DND-41 (cell line): ENCODE results near the gene SPRED1.

Experiments
- ATAC-seq: fragments of 200-7000 bp; cut with Tn5 transposase; 3 replicates; pipeline ENCODE4 v1.9.1; 2021; ENCODE audit warnings: low read depth; ENCODE audit not compliant: insufficient read depth
- DNase-seq: peaks from one replicate; pipeline ENCODE4 v3.0.0-alpha.2; 2020
- H2AFZ ChIP-seq: 2 replicates; pipeline ENCODE4 v1.6.0; 2012; ENCODE audit warnings: low read depth, low read length
- H3K27ac ChIP-seq: 2 replicates; pipeline ENCODE4 v1.5.1; 2012; ENCODE audit warnings: low read length, inconsistent platforms
- H3K27me3 ChIP-seq: fragments of 200-600 bp; sonication (generic); 2 replicates; pipeline ENCODE4 v1.6.0; 2012; ENCODE audit warnings: low read length, mild to moderate bottlenecking, inconsistent platforms; ENCODE audit not compliant: insufficient read depth, poor library complexity
- H3K36me3 ChIP-seq: 2 replicates; pipeline ENCODE4 v1.5.1; 2012; ENCODE audit warnings: low read length, inconsistent platforms; ENCODE audit not compliant: insufficient read depth
- H3K4me1 ChIP-seq: 2 replicates; pipeline ENCODE4 v1.5.1; 2012; ENCODE audit warnings: mild to moderate bottlenecking, low read length; ENCODE audit not compliant: insufficient read depth
- H3K4me2 ChIP-seq: 2 replicates; pipeline ENCODE4 v1.6.0; 2012; ENCODE audit warnings: mild to moderate bottlenecking, moderate library complexity, low read length, inconsistent platforms; ENCODE audit not compliant: insufficient read depth
- H3K4me3 ChIP-seq, 2 experiments: fragments of 200-600 bp in 1 of 2; shearing (Covaris generic) in 1 of 2; 2 replicates each; pipeline ENCODE4 v1.5.1; 2012 to 2016; ENCODE audit warnings: inconsistent platforms in 2 of 2, low read length in 2 of 2, mild to moderate bottlenecking in 2 of 2, low read depth in 1 of 2, moderate library complexity in 1 of 2
- H3K79me2 ChIP-seq: 2 replicates; pipeline ENCODE4 v1.6.0; 2012; ENCODE audit warnings: low read length, inconsistent platforms; ENCODE audit not compliant: insufficient read depth
- H3K9ac ChIP-seq: 2 replicates; pipeline ENCODE4 v1.6.0; 2012; ENCODE audit warnings: low read depth, mild to moderate bottlenecking, inconsistent platforms, low read length, moderate library complexity
- H3K9me3 ChIP-seq: 2 replicates; pipeline ENCODE4 v1.5.1; 2012; ENCODE audit warnings: low read length, moderate library complexity, mild to moderate bottlenecking, inconsistent platforms; ENCODE audit not compliant: insufficient read depth, severe bottlenecking
- H4K20me1 ChIP-seq: 2 replicates; pipeline ENCODE4 v1.6.0; 2012; ENCODE audit warnings: low read length; ENCODE audit not compliant: insufficient read depth
- EZH2 ChIP-seq: IDR thresholded peaks from 3 replicates; pipeline ENCODE4 v1.6.1; 2012; ENCODE audit warnings: borderline replicate concordance, low read depth, mild to moderate bottlenecking, moderate library complexity, low read length, inconsistent platforms; ENCODE audit not compliant: severe bottlenecking
- TF ChIP-seq, protein P1 (sequence below): IDR thresholded peaks from 2 replicates; pipeline ENCODE4 v1.5.1; 2012; ENCODE audit warnings: borderline replicate concordance, low read length, moderate library complexity, mild to moderate bottlenecking; ENCODE audit not compliant: poor library complexity, severe bottlenecking; ENCODE audit errors: extremely low read depth

Gene SPRED1

DNA sequence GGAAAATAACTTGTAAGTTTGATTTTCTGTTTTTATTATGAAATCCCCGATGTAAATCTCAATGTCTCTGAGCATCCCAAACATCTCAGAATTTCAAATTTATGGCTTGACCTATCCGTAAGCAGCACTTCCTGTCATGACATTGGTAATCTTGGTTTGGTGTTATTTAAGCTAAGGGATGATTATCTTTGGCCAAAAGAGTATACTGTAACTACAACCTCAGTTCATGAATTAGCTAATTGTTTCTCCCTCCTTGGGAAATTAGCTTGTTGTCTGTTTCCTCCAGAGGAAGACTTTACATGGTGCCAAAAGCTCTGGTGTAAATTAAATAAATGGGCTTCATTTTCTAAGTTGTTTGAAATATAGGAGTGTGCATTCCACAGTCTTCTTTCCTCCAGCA, 28.1 kb upstream of the SPRED1 start:
- Histone ChIP-seq H3K36me3 (no peaks in the 10 kb centered on the region), H3K79me2 (no peaks in the 10 kb centered on the region), H3K9me3 (no peaks in the 10 kb centered on the region), H2AFZ (no peak overlapping the region), H4K20me1 (no peaks in the 10 kb centered on the region), H3K4me3 (no peak overlapping the region), H3K27ac (no peak overlapping the region), H3K9ac (no peak overlapping the region), H3K4me1 (no peaks in the 10 kb centered on the region), H3K4me2 (no peak overlapping the region), H3K27me3 (peaks cover 9% of the 10 kb centered on the region)
- ATAC-seq = no peak
- TF ChIP-seq, protein P1, sequence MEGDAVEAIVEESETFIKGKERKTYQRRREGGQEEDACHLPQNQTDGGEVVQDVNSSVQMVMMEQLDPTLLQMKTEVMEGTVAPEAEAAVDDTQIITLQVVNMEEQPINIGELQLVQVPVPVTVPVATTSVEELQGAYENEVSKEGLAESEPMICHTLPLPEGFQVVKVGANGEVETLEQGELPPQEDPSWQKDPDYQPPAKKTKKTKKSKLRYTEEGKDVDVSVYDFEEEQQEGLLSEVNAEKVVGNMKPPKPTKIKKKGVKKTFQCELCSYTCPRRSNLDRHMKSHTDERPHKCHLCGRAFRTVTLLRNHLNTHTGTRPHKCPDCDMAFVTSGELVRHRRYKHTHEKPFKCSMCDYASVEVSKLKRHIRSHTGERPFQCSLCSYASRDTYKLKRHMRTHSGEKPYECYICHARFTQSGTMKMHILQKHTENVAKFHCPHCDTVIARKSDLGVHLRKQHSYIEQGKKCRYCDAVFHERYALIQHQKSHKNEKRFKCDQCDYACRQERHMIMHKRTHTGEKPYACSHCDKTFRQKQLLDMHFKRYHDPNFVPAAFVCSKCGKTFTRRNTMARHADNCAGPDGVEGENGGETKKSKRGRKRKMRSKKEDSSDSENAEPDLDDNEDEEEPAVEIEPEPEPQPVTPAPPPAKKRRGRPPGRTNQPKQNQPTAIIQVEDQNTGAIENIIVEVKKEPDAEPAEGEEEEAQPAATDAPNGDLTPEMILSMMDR = no peak
- TF ChIP-seq EZH2 = no peak
- DNase-seq = no peak

DNA sequence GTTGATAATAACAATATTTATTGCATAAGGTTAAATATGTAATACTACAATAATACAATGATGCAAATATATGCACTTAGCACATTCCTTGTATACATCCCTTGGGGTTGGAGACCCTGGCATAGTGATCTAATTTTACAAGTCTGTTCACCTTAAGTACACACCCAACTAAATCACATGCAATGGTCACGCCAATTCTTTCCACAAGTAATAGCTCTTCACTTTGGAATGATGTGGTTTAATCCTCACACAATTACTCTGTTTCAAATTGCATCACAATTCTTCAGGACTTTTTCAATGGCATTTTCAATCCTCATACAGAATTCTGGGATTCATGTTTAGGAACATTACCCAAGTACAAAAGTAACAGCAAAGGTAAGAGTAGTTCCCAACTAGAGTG, 27.3 kb upstream of the SPRED1 start:
- ATAC-seq (no peak), DNase-seq (no peak)
- Histone ChIP-seq H3K9me3 (no peaks in the 10 kb centered on the region), H3K27ac (no peak overlapping the region), H3K4me2 (no peak overlapping the region), H3K27me3 (peaks cover 6% of the 10 kb centered on the region), H3K4me3 (no peak overlapping the region), H4K20me1 (no peaks in the 10 kb centered on the region), H3K79me2 (no peaks in the 10 kb centered on the region), H2AFZ (no peak overlapping the region), H3K36me3 (no peaks in the 10 kb centered on the region), H3K9ac (no peak overlapping the region), H3K4me1 (no peaks in the 10 kb centered on the region)
- TF ChIP-seq EZH2 = no peak
- TF ChIP-seq, protein P1 = no peak

DNA sequence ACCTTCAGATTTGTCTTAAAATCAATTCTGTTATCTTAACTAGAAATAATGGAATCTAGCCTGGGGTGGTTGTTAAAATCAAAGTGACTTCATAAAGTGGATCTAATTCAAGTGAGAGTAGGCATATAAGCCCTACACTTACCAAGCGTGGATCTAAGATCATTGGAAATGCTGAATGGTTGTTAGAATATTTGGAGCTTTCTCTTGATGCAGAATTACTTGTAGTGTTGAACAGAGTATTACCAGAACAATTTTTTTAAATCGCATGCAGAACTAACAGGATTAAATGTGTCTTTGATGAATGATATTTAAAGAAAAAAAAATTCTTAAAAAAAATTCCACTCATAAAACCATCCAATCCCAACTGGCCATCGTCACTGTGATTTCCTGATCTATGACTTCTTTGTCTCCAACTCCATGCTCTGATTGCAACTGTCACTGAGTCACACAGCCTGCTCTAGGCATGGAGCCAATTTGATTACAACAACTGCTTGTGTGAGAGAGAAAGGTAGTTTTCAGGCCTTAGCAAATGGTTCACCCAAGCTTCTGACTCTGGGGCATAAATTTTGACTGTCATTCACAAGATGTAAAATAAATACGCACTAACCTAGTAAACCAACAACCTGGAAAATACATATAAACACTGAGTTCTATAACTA, 25.9 kb upstream of the SPRED1 start:
- TF ChIP-seq, protein P1 = no peak
- TF ChIP-seq EZH2 = no peak
- H3K79me2 ChIP-seq = no peaks in the 10 kb centered on the region
- no peak for DNase-seq
- peaks cover 4% of the 10 kb centered on the region for H3K27me3 ChIP-seq
- no peak overlapping the region for H3K4me3 ChIP-seq
- H4K20me1 ChIP-seq = no peaks in the 10 kb centered on the region
- H3K36me3 ChIP-seq = no peaks in the 10 kb centered on the region
- no peaks in the 10 kb centered on the region for H3K9me3 ChIP-seq
- no peak overlapping the region for H3K9ac ChIP-seq
- ATAC-seq = no peak
- H3K27ac ChIP-seq = no peak overlapping the region
- no peak overlapping the region for H2AFZ ChIP-seq
- H3K4me2 ChIP-seq = no peak overlapping the region
- H3K4me1 ChIP-seq = no peaks in the 10 kb centered on the region
